ENCODE data around the gene DYNLL1. TPM values are rescaled to one million over a fixed set of nuclear protein-coding genes. Genes with fewer than 3 reads are reported as not detected.

DYNLL1 gene
- total and polyA plus RNA-seq, 2 experiments from 2014 or later: 310 to 868 TPM

DNA sequence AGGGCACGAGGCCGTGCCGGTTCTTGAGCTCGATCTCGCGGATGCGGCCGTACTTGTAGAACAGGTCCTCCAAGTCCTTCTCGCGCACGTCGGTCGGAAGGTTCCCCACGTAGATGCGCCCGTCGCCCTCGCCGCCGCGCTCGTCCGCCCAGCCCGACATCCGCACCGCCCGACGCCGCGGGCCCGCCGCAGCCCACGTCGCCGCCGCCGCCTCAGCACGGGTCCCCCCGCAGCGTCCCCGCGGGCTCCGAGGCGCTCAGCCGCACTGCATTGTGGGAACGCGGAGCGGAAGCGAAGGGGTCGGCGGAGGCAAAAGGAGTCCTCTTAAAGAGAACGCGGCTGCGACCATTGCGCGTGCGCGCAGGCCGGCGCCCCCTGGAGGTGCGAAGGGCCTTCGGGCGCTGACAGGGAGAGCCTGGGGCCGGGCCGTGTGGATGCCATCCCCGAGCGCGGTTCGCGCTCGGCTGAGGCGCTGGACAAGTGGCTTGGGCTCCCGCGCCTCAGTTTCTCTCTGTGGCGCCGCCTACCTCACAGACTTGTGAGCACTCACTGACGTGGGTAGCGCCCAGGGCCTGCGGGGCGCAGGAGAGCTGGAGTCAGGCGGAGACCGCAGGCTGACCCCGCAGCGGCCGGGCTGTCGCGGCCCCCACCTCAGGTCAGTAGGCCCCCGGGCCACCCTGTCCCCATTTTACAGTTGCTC is 26.3 kb upstream of the DYNLL1 start, which contains the start of gene SRSF9:
Gene SRSF9, minus strand, starts transcription at position 299 of the 700 bp plus-strand sequence. Its CDS starts 139 bp downstream, at position 160.
- peak within 1 kb of the TSS; percentile 88 for H3K4me2 ChIP-seq
- peak within 1 kb of the TSS; percentile 77 for H3K4me3 ChIP-seq
- TF ChIP-seq EZH2phosphoT487 (IDR thresholded peaks at IDR 0.05; ENCODE audit: unreplicated experiment) (no peak), NANOG (IDR thresholded peaks at IDR 0.05; ENCODE audit: borderline replicate concordance) (no peak), STAT1 (IDR thresholded peaks at IDR 0.05; ENCODE audit: unreplicated experiment) (no peak), CREB1 (CRISPR knock-in tag; IDR thresholded peaks at IDR 0.05; ENCODE audit: low read depth) (peak; percentile 45; the same call in 1 of the 2 replicates), ZNF331 (CRISPR knock-in tag; IDR thresholded peaks at IDR 0.05; ENCODE audit: low read depth) (no peak), EZH2 (IDR thresholded peaks at IDR 0.05; ENCODE audit: low read depth, unreplicated experiment) (no peak), ZNF114 (CRISPR knock-in tag; IDR thresholded peaks at IDR 0.05) (no peak), JUNB (IDR thresholded peaks at IDR 0.05; ENCODE audit: unreplicated experiment) (no peak), POLR2AphosphoS5 (IDR thresholded peaks at IDR 0.05; ENCODE audit: low read depth) (peak; percentile 88)
- TF ChIP-seq, protein P1, sequence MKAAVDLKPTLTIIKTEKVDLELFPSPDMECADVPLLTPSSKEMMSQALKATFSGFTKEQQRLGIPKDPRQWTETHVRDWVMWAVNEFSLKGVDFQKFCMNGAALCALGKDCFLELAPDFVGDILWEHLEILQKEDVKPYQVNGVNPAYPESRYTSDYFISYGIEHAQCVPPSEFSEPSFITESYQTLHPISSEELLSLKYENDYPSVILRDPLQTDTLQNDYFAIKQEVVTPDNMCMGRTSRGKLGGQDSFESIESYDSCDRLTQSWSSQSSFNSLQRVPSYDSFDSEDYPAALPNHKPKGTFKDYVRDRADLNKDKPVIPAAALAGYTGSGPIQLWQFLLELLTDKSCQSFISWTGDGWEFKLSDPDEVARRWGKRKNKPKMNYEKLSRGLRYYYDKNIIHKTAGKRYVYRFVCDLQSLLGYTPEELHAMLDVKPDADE (IDR thresholded peaks at IDR 0.05): peak; percentile 57
- TF ChIP-seq, protein P2, sequence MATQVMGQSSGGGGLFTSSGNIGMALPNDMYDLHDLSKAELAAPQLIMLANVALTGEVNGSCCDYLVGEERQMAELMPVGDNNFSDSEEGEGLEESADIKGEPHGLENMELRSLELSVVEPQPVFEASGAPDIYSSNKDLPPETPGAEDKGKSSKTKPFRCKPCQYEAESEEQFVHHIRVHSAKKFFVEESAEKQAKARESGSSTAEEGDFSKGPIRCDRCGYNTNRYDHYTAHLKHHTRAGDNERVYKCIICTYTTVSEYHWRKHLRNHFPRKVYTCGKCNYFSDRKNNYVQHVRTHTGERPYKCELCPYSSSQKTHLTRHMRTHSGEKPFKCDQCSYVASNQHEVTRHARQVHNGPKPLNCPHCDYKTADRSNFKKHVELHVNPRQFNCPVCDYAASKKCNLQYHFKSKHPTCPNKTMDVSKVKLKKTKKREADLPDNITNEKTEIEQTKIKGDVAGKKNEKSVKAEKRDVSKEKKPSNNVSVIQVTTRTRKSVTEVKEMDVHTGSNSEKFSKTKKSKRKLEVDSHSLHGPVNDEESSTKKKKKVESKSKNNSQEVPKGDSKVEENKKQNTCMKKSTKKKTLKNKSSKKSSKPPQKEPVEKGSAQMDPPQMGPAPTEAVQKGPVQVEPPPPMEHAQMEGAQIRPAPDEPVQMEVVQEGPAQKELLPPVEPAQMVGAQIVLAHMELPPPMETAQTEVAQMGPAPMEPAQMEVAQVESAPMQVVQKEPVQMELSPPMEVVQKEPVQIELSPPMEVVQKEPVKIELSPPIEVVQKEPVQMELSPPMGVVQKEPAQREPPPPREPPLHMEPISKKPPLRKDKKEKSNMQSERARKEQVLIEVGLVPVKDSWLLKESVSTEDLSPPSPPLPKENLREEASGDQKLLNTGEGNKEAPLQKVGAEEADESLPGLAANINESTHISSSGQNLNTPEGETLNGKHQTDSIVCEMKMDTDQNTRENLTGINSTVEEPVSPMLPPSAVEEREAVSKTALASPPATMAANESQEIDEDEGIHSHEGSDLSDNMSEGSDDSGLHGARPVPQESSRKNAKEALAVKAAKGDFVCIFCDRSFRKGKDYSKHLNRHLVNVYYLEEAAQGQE (IDR thresholded peaks at IDR 0.05; ENCODE audit: unreplicated experiment): no peak
- TF ChIP-seq, protein P3, sequence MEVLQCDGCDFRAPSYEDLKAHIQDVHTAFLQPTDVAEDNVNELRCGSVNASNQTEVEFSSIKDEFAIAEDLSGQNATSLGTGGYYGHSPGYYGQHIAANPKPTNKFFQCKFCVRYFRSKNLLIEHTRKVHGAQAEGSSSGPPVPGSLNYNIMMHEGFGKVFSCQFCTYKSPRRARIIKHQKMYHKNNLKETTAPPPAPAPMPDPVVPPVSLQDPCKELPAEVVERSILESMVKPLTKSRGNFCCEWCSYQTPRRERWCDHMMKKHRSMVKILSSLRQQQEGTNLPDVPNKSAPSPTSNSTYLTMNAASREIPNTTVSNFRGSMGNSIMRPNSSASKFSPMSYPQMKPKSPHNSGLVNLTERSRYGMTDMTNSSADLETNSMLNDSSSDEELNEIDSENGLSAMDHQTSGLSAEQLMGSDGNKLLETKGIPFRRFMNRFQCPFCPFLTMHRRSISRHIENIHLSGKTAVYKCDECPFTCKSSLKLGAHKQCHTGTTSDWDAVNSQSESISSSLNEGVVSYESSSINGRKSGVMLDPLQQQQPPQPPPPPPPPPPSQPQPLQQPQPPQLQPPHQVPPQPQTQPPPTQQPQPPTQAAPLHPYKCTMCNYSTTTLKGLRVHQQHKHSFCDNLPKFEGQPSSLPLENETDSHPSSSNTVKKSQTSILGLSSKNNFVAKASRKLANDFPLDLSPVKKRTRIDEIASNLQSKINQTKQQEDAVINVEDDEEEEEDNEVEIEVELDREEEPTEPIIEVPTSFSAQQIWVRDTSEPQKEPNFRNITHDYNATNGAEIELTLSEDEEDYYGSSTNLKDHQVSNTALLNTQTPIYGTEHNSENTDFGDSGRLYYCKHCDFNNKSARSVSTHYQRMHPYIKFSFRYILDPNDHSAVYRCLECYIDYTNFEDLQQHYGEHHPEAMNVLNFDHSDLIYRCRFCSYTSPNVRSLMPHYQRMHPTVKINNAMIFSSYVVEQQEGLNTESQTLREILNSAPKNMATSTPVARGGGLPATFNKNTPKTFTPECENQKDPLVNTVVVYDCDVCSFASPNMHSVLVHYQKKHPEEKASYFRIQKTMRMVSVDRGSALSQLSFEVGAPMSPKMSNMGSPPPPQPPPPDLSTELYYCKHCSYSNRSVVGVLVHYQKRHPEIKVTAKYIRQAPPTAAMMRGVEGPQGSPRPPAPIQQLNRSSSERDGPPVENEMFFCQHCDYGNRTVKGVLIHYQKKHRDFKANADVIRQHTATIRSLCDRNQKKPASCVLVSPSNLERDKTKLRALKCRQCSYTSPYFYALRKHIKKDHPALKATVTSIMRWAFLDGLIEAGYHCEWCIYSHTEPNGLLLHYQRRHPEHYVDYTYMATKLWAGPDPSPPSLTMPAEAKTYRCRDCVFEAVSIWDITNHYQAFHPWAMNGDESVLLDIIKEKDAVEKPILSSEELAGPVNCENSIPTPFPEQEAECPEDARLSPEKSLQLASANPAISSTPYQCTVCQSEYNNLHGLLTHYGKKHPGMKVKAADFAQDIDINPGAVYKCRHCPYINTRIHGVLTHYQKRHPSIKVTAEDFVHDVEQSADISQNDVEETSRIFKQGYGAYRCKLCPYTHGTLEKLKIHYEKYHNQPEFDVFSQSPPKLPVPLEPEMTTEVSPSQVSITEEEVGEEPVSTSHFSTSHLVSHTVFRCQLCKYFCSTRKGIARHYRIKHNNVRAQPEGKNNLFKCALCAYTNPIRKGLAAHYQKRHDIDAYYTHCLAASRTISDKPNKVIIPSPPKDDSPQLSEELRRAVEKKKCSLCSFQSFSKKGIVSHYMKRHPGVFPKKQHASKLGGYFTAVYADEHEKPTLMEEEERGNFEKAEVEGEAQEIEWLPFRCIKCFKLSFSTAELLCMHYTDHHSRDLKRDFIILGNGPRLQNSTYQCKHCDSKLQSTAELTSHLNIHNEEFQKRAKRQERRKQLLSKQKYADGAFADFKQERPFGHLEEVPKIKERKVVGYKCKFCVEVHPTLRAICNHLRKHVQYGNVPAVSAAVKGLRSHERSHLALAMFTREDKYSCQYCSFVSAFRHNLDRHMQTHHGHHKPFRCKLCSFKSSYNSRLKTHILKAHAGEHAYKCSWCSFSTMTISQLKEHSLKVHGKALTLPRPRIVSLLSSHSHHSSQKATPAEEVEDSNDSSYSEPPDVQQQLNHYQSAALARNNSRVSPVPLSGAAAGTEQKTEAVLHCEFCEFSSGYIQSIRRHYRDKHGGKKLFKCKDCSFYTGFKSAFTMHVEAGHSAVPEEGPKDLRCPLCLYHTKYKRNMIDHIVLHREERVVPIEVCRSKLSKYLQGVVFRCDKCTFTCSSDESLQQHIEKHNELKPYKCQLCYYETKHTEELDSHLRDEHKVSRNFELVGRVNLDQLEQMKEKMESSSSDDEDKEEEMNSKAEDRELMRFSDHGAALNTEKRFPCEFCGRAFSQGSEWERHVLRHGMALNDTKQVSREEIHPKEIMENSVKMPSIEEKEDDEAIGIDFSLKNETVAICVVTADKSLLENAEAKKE (CRISPR knock-in tag; IDR thresholded peaks at IDR 0.05): no peak
- TF ChIP-seq, protein P4, sequence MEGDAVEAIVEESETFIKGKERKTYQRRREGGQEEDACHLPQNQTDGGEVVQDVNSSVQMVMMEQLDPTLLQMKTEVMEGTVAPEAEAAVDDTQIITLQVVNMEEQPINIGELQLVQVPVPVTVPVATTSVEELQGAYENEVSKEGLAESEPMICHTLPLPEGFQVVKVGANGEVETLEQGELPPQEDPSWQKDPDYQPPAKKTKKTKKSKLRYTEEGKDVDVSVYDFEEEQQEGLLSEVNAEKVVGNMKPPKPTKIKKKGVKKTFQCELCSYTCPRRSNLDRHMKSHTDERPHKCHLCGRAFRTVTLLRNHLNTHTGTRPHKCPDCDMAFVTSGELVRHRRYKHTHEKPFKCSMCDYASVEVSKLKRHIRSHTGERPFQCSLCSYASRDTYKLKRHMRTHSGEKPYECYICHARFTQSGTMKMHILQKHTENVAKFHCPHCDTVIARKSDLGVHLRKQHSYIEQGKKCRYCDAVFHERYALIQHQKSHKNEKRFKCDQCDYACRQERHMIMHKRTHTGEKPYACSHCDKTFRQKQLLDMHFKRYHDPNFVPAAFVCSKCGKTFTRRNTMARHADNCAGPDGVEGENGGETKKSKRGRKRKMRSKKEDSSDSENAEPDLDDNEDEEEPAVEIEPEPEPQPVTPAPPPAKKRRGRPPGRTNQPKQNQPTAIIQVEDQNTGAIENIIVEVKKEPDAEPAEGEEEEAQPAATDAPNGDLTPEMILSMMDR (conservative IDR thresholded peaks at IDR 0.05; ENCODE audit: low read depth in 2 of 2): peak; percentile 66 to 86
- H4K20me1 ChIP-seq (replicated peaks; ENCODE audit: insufficient read depth): peaks cover 34% of the 10 kb centered on the region
- no peaks in the 10 kb centered on the region for H3K9me3 Mint-ChIP-seq
- peaks cover 15% of the 10 kb centered on the region for H3K36me3 ChIP-seq (ENCODE audit: insufficient read depth)
- H3K4me3 Mint-ChIP-seq: peak within 1 kb of the TSS; percentile 96
- peak within 1 kb of the TSS; percentile 86 for H3K27ac Mint-ChIP-seq
- H3K27ac ChIP-seq (ENCODE audit: low read depth): peak within 1 kb of the TSS; percentile 87
- H3K9me2 ChIP-seq (ENCODE audit: insufficient read depth): no peaks in the 10 kb centered on the region
- H2AFZ ChIP-seq: peak within 1 kb of the TSS; percentile 99
- peaks cover 37% of the 10 kb centered on the region for H3K36me3 Mint-ChIP-seq (ENCODE audit: low read depth)
- peak; percentile 86 for ATAC-seq
- H3F3A ChIP-seq (replicated peaks; ENCODE audit: low read depth): peaks cover 29% of the 10 kb centered on the region
- peaks cover 4% of the 10 kb centered on the region for H3K27me3 Mint-ChIP-seq (ENCODE audit: insufficient read depth, low read depth, poor library complexity)
- peaks cover 11% of the 10 kb centered on the region; the same call in 1 of the 2 replicates for H3K4me1 ChIP-seq (ENCODE audit: insufficient read depth)
- DNase-seq (ENCODE audit: low spot score): peak; percentile 98
- H3K27me3 ChIP-seq (ENCODE audit: insufficient read depth): 0 out of 2 replicates have a peak, but pooled peaks cover 2% of the 10 kb centered on the region
- peaks cover 26% of the 10 kb centered on the region for H3K4me1 Mint-ChIP-seq
- H3K79me2 ChIP-seq (replicated peaks; ENCODE audit: insufficient read depth): peaks cover 45% of the 10 kb centered on the region

Data from GM23338 (cell line).